MCF 10A (cell line): ENCODE results near the gene FBXO17. TPM values are rescaled to one million over a fixed set of nuclear protein-coding genes. Genes with fewer than 3 reads are reported as not detected.
"Not testable (repeated sequence)": the region's sequence is repeated elsewhere in the genome, so short reads cannot be mapped to it uniquely, and the experiment has no call there.

ENCODE experiments used
- BruUV-seq: library from RNA; stranded (reverse); fragments of 400-500 nt; replicated peaks from 2 replicates; lab custom pipeline; 2021; lab: Mats Ljungman, UMichigan
- CTCF ChIA-PET: fragments of 300-600 bp; sonication (Branson Sonifier 250); formaldehyde crosslinking; extraction: SDS; loops from one replicate; lab custom pipeline; 2021; ENCODE audit warnings: antibody characterized with exemption, inconsistent platforms; lab: Yijun Ruan, JAX
- POLR2A ChIA-PET: fragments of 300-600, 350-650 bp; sonication (Branson Sonifier 250); formaldehyde crosslinking; extraction: SDS; loops from one replicate; lab custom pipeline; 2020; ENCODE audit warnings: antibody characterized with exemption, inconsistent platforms; lab: Yijun Ruan, JAX
- DNase-seq: peaks from one replicate; pipeline ENCODE4 v3.0.0-alpha.2; 2018; ENCODE audit not compliant: unreplicated experiment
- H3K27ac Mint-ChIP-seq: one replicate; pipeline ENCODE4 v1.8.0; 2022; ENCODE audit warnings: mild to moderate bottlenecking, low read depth, mixed read lengths; ENCODE audit not compliant: unreplicated experiment
- H3K27me3 Mint-ChIP-seq: one replicate; pipeline ENCODE4 v1.8.0; 2022; ENCODE audit warnings: mixed read lengths; ENCODE audit not compliant: insufficient read depth, unreplicated experiment
- H3K36me3 Mint-ChIP-seq: one replicate; pipeline ENCODE4 v1.8.0; 2022; ENCODE audit warnings: mild to moderate bottlenecking, moderate library complexity, mixed read lengths; ENCODE audit not compliant: insufficient read depth, unreplicated experiment
- H3K4me1 Mint-ChIP-seq: one replicate; pipeline ENCODE4 v1.8.0; 2022; ENCODE audit warnings: mixed read lengths; ENCODE audit not compliant: insufficient read depth, unreplicated experiment
- H3K4me3 Mint-ChIP-seq: one replicate; pipeline ENCODE4 v1.8.0; 2022; ENCODE audit warnings: mild to moderate bottlenecking, moderate library complexity, mixed read lengths; ENCODE audit not compliant: unreplicated experiment
- H3K9me3 Mint-ChIP-seq: one replicate; pipeline ENCODE4 v1.8.0; 2022; ENCODE audit warnings: mixed read lengths; ENCODE audit not compliant: unreplicated experiment
- intact Hi-C: fragments of 100-400 bp; cut with micrococcal nuclease; formaldehyde crosslinking; loops from 2 replicates; pipeline ENCODE4 v1.14.1; 2022
- total RNA-seq: library from RNA; stranded (reverse); gene quantifications from 2 replicates; pipeline ENCODE4 v1.2.3, GENCODE V29; 2022
- TF ChIP-seq, protein P1 (sequence below): fragments of 200-600 bp; IDR thresholded peaks from one replicate; pipeline ENCODE4 v1.8.0; 2022; ENCODE audit warnings: antibody characterized with exemption, mild to moderate bottlenecking; ENCODE audit not compliant: unreplicated experiment

FBXO17 gene
- total RNA-seq, 1 experiment from 2014 or later, result 5.8 TPM

- DNase-seq, result no peak
- H3K9me3 Mint-ChIP-seq, result no peaks in the 10 kb centered on the region
- BruUV-seq, result no TSS peak
- ChIA-PET POLR2A (no interaction called here), CTCF (no interaction called here)
- TF ChIP-seq, protein P1, sequence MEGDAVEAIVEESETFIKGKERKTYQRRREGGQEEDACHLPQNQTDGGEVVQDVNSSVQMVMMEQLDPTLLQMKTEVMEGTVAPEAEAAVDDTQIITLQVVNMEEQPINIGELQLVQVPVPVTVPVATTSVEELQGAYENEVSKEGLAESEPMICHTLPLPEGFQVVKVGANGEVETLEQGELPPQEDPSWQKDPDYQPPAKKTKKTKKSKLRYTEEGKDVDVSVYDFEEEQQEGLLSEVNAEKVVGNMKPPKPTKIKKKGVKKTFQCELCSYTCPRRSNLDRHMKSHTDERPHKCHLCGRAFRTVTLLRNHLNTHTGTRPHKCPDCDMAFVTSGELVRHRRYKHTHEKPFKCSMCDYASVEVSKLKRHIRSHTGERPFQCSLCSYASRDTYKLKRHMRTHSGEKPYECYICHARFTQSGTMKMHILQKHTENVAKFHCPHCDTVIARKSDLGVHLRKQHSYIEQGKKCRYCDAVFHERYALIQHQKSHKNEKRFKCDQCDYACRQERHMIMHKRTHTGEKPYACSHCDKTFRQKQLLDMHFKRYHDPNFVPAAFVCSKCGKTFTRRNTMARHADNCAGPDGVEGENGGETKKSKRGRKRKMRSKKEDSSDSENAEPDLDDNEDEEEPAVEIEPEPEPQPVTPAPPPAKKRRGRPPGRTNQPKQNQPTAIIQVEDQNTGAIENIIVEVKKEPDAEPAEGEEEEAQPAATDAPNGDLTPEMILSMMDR, result no peak
- H3K36me3 Mint-ChIP-seq, result no peaks in the 10 kb centered on the region
- no peaks in the 10 kb centered on the region for H3K27me3 Mint-ChIP-seq
- intact Hi-C loops, result no loop called here
- no peak overlapping the region for H3K27ac Mint-ChIP-seq
- H3K4me1 Mint-ChIP-seq, result no peaks in the 10 kb centered on the region
- H3K4me3 Mint-ChIP-seq, result no peak overlapping the region
Observed at GRCh38 chr19:39003188-39003587, 27.6 kb upstream of the FBXO17 start.

DNA sequence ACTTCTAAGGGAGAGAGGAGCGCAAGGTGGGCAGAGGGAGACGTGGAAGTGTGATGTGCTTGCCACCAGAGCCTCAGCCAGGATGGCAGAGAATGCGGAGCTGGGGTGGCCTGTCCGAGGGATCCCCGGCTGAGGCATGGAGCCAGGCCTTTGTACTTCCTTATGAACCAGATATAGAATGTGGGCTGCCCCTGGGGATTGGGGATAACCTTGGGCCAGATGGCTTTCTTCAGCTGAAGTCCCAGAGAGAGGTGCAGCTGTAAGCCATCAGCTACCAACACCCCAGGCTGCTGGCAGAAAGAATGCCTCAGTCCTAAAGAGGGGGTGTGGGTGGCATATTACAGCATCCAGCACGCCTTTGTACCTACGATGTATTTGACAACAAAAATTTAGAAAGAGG is 25.5 kb upstream of the FBXO17 start:
- Mint-ChIP-seq H3K27ac (no peak overlapping the region), H3K9me3 (no peaks in the 10 kb centered on the region), H3K4me3 (no peak overlapping the region), H3K4me1 (no peaks in the 10 kb centered on the region), H3K27me3 (no peaks in the 10 kb centered on the region), H3K36me3 (no peaks in the 10 kb centered on the region)
- BruUV-seq, result no TSS peak
- intact Hi-C loops, result no loop called here
- TF ChIP-seq, protein P1, result no peak
- POLR2A ChIA-PET, result no interaction called here
- CTCF ChIA-PET, result interaction anchor here (0.6 to 0.7 kb wide), 3 partner anchors 109 to 776 kb away, joined by 3 read pairs; no protein-coding TSS in a partner anchor
- no peak for DNase-seq

GRCh38 chr19:38997576-38997975 is 22.0 kb upstream of the FBXO17 start:
- H3K4me3 Mint-ChIP-seq, H3K9me3 Mint-ChIP-seq, H3K36me3 Mint-ChIP-seq, DNase-seq, CTCF ChIA-PET, H3K27me3 Mint-ChIP-seq, BruUV-seq, H3K27ac Mint-ChIP-seq, H3K4me1 Mint-ChIP-seq, intact Hi-C loops: not testable (repeated sequence)
- POLR2A ChIA-PET, result interaction anchor here (0.6 to 1.0 kb wide), 2 partner anchors 33 to 81 kb away, joined by 3 read pairs; no protein-coding TSS in a partner anchor

DNA sequence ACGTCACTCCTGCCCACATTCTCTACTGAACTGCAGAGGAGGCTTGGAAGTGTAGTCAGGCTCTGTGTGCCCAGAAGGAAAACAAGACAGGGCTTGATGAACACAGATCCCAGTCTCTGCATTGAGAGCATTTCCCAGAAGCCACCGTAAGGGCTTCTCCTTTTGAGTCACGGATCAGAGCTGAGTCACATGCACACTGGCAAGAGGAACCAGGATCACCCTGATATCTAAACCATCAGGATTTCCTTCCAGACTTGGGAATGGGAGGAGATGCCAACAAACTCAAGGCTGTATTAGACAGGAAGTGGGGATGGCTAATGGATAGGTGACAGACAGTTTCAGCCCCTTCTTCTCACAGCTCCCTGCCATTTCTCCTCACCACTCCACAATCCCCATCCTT is 17.7 kb upstream of the FBXO17 start:
- no TSS peak for BruUV-seq
- Mint-ChIP-seq H3K4me3 (no peak overlapping the region), H3K9me3 (no peaks in the 10 kb centered on the region), H3K27me3 (no peaks in the 10 kb centered on the region), H3K36me3 (no peaks in the 10 kb centered on the region), H3K4me1 (peaks cover 16% of the 10 kb centered on the region), H3K27ac (peak overlapping the region; percentile 51)
- ChIA-PET POLR2A (interaction anchor here (0.6 to 1.0 kb wide), 4 partner anchors 19 to 78 kb away, joined by 3 to 5 read pairs (median 4); no protein-coding TSS in a partner anchor), CTCF (interaction anchor here (0.5 to 0.7 kb wide), 2 partner anchors 30 to 447 kb away, joined by 5 to 6 read pairs; no protein-coding TSS in a partner anchor)
- intact Hi-C loops, result no loop called here
- TF ChIP-seq, protein P1, result no peak
- peak; percentile 80 for DNase-seq
